Forelimb muscle (tissue), 1 donor: ENCODE results near the gene ITPR2. TPM values are rescaled to one million over a fixed set of nuclear protein-coding genes. Genes with fewer than 3 reads are reported as not detected.
"Not testable (repeated sequence)": the region's sequence is repeated elsewhere in the genome, so short reads cannot be mapped to it uniquely, and the experiment has no call there.

Experiments
- DNase-seq: peaks from one replicate; pipeline ENCODE4 v3.0.0-alpha.2; 2013; ENCODE audit warnings: low read depth
- polyA plus RNA-seq: library from polyadenylated mRNA; unstranded; fragments of 120-200 nt; gene quantifications from one replicate; pipeline ENCODE4 v1.2.1, GENCODE V29; 2013; ENCODE audit not compliant: insufficient read length

Gene ITPR2
- polyA plus RNA-seq, 1 donor, result 2.7 TPM

DNA sequence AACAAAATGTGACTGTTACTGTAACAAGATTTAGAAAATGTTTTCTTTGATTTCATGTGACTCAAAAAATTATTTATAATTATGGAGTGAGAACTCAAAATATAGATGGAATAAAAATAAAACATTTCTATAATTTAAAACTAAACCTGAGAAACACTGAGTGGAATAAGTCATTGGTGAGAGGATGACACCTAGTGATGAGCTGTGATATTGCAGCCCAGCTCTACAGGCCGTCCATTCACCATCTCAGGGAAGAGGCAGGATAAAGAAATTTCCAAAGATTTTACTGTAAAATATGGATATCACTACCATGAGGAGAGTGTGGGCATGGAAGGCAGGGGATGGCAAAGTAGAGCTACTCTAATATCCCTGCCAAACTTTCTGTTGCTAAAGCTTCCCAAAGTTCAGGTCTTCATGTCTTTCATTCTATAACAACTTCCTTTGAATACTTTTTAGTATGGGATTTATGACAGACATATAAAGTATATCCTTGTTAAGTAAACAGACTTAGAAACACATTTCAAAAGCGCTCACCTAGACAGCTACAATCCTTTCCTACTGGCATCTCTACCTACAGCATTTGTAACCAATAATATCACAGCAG lies 308.0 kb downstream of the ITPR2 start:
- DNase-seq, result no peak

DNA sequence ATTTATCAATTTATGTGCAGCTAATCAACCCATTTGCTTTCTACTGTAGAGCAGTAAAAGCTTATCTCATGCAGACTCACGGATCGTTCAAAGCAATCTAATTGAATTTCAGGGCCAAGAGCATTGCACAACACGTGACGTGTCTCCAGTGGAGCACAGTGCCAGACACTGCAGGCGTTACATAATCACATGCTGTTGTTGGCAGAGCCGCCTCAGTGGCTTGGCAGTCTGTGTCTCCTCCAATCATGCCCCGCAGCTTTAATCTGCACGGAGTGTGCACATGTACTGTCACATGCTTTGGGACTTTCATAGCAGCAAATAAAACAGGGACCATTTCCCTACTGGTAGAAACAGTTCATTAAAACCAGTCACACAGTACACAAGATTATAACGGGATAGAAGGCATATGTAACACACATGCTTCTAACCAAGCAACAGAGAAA lies 309.3 kb downstream of the ITPR2 start:
- no peak for DNase-seq

DNA sequence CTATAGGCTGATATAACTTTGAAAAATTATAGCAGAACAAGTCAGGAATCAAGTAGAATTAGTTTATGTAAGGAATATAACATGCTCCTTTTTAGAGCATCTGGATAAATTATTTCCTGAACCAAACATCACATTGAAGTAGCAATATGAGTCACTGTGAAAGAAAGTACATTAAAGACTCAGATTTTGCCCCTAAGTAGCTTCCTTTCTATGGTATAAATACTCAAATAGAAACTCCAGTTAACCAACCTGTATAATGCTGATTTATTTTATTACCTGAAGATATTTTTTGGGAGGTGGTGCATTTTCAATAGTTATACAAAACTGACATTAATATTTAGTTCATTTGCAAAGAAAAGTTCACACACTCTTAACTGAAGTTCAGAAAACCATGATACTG lies 312.1 kb downstream of the ITPR2 start:
- DNase-seq, result no peak

DNA sequence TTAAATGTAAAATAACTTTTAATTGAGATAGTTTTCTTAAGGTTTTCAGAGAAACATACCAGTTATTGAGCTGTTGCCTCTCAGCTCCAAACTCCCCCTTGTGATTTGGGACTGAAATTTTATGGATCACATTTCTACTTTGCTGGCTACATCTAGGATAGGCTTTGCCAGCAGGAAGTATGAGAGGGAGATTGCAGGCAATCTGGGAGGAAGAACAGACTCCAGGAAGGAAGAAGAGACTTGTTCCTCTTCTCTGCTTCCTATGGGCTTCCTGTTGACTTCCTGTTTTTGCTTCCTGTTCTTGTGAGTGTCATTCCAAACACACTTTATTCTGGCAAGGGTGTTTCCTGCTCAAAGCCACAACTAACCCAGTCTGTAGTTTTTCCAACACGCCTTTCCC lies 312.9 kb downstream of the ITPR2 start:
- DNase-seq, result no peak

- no peak for DNase-seq
Observed at GRCh38 chr12:26519462-26519861, 313.5 kb downstream of the ITPR2 start.

- DNase-seq, result not testable (repeated sequence)
Observed at GRCh38 chr12:26517320-26517719, 315.7 kb downstream of the ITPR2 start.

DNA sequence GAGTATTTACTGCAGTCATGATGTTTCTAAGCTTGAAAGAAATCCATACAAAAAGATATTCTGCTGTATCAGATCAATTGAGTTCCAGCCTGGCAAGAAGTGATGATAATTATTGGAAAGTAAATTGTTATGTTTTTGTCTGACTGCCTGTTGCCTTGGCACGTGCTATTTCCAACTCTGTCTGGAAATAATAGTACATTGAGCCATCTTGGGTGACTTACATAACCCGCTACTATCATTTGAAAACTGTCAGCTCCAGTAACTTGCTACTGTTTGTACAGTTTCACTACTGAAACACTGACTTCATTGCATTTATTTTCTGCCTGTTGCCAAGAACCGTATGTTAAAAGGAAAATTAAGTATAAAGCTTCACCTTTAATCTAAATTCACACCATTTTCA lies 318.6 kb downstream of the ITPR2 start:
- DNase-seq, result no peak

GRCh38 chr12:26513363-26514043 lies 319.5 kb downstream of the ITPR2 start:
- no peak for DNase-seq

DNA sequence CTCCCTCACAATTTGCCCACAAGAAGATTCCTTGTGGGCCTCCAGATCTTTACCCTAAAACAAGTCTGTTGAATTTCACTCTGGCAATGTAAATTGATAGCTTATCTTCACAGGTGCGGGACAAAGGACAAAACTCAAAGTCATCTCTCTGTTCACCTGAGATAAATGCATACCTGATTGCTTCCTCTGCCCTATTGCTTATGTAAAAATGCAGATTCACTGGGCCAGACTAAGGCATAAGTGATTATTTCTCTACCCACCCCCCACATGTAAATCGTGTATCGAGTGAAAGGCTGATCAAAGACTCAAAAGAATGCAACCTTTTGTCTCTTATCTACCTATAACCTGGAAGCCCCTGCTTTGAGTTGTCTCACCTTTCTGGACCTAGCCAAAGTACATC lies 320.8 kb downstream of the ITPR2 start:
- no peak for DNase-seq

DNA sequence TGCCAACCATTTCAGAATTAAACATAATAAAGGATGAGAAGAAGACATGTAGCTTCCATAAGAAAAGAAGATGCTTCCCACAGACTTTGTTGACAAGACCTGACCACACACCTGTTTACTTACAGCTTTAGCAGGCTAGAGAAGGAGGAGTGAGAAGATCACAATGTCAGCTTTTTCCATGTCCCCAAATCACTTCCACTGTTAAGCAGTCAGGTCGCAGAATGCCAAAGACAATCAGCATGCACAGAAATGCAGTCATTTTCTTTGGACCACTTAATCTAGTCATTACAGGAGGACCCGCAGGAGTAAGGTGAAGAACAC lies 322.7 kb downstream of the ITPR2 start:
- no peak for DNase-seq

DNA sequence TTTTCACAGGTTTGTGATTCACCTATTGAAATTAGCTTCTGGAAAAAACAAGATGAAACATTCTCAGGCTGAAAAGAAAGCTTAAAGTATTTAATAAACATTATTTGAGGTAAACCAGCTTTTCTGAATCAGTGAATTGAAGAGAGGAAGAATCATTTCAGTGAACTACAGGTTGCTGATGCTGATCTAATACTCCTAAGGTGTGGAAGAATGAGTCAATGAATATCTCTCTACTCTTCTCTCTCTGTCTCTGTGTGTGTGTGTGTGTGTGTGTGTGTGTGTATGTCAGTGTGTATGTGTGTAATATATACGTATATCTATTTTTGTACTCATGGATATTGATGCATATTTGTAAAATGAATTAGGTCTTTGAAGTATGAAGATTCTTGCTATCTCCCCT lies 325.4 kb downstream of the ITPR2 start:
- no peak for DNase-seq

DNA sequence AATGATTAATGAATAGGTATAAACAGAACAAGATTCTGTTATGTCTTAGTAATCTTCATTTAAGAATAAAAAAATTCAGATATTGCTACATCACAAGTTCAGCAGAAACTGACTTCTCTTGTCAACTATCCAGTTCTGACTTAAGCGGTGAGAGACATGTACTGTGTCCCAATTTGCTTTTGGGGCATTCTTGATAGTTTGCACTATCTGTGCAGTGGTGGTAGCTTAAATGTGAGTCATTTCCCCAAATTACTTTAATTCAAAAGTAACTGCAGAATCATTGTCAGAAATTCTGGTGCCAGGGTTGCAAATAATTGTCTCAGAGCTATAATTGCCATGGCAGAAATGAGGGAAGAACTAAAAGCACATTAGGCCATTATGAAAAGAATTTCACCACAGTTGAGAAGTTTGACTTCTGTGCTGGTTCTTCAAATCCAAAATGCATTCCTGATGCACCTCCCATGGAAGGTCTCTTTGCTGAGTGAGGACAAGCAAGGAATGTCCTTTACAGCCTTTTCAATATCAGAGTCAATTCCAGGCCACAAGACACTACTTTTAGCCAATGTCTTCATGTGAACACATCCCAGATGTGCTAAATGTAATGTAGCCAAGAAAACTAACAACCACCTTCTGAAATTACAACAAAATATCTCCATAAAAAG lies 332.9 kb downstream of the ITPR2 start:
- DNase-seq, result no peak

GRCh38 chr12:26496170-26496569 lies 336.8 kb downstream of the ITPR2 start:
- no peak for DNase-seq

DNA sequence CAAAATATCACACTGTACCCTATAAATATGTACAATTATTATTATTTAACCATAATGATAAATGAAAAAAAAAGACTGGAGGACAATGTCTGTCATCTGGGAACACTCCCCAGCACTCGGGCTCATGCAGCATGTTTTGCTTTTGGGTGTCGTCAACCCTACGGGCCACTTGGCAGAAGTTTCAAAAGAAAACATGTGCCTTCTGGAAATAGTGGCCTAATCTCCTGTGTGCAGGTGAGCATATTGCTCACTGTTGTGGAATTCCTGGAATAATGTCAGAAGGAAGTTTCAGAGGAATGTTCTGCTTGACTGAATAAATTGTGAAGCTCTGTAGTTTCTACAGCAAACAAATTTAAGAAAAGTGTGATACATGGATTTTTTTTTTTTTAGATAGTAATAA lies 339.3 kb downstream of the ITPR2 start:
- DNase-seq, result no peak

DNA sequence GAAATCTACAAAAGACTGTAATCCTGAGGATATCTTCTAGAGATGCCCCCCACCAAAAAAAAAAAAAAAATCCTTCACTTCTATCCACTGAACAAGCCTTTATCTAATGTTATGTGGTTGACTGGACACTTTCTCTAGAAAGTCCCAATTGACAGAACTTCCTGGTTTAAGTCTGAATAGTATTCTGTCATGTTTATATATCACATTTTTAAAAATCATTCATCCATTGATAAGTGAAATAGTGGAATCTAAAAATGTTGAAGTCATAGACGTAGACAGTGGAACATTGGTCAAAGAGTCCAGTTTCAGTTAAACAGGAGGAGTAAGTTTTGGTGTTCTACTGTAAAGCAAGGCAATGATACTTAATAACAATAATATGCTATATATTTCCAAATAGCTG lies 340.6 kb downstream of the ITPR2 start:
- no peak for DNase-seq

DNA sequence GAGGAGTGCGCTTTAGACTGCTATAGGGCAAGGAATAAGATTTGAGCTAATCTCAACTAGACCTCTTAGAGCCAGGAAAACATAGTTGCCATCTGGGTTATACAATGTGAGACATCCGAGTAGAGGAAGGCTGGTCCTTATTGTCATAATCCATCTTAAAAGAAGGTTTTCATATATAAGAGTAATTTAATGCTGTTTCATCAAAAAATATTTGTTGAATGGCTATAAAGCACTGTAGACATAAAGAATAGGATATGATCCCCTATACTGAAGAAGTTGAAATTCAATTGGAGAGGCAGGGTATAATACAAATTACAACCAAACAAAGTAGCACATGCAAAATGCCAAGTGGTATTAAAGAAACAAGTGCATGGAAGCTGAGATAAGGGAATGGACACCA lies 343.1 kb downstream of the ITPR2 start:
- no peak for DNase-seq

GRCh38 chr12:26488351-26488750 lies 344.6 kb downstream of the ITPR2 start:
- DNase-seq, result no peak

- no peak for DNase-seq
Observed at GRCh38 chr12:26473291-26473690, 359.7 kb downstream of the ITPR2 start.

- no peak for DNase-seq
Observed at GRCh38 chr12:26471560-26471959, 361.4 kb downstream of the ITPR2 start.

- no peak for DNase-seq
Observed at GRCh38 chr12:26469421-26470180, 363.4 kb downstream of the ITPR2 start.

DNA sequence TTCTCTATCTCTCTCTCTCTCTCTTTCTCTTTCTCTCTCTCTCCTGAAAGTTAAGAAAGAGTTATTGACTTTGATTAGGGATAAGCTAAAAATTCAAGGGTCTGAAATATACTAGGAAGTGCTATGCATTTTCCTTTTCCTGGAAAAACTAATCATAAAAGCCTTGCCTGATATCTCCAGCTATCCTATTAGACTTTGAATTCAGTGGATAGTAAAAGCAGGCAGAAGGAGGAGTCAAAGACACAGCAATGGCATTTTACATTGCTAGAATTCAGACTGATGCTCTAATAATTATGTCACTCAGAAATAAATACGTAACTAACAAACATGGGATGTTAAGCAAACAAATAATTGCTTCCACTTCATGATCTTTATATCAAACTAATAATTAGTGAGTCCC lies 365.6 kb downstream of the ITPR2 start:
- DNase-seq, result no peak

DNA sequence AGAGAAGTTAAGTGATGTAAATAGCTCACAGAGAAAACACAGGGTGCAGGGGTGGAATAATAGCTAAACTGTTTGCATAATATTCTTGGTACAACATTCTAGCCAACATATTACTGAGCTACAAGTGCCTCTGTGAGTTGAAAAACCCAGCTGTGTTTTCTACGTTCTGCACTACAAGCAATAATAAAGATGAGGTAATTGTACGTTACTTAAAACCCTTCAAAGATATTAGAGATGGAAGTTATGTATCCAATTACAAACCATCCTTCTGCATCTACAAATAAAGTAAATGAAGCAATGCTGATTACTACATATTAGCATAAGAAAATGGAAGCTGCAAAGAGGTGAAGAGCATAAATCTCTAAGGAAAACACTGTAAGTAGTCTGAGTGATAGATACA lies 366.3 kb downstream of the ITPR2 start:
- DNase-seq, result no peak
